WERI-Rb-1 (cell line): Measurements from ENCODE around the gene SLC41A3.

ENCODE experiments used
- DNase-seq: peaks from one replicate; pipeline ENCODE4 v3.0.0-alpha.2; 2020
- H3K27ac ChIP-seq: fragments of 250-450 bp; sonication (Bioruptor Pico); 2 replicates; pipeline ENCODE4 v1.5.1; 2020; ENCODE audit warnings: mild to moderate bottlenecking, moderate library complexity
- H3K27me3 ChIP-seq: fragments of 250-450 bp; sonication (Bioruptor Pico); 2 replicates; pipeline ENCODE4 v1.5.1; 2021; ENCODE audit warnings: mild to moderate bottlenecking, low read depth, moderate library complexity; ENCODE audit not compliant: insufficient read depth, severe bottlenecking
- H3K36me3 ChIP-seq: fragments of 250-450 bp; sonication (Bioruptor Pico); 2 replicates; pipeline ENCODE4 v1.5.1; 2020; ENCODE audit warnings: mild to moderate bottlenecking, moderate library complexity
- H3K4me3 ChIP-seq: 2 replicates; pipeline ENCODE4 v1.5.1; 2011; ENCODE audit warnings: low read depth, mild to moderate bottlenecking, control low read depth, low read length
- H3K9me3 ChIP-seq: fragments of 250-450 bp; sonication (Bioruptor Pico); 2 replicates; pipeline ENCODE4 v1.5.1; 2021; ENCODE audit warnings: mild to moderate bottlenecking, moderate library complexity; ENCODE audit not compliant: severe bottlenecking
- CTCF ChIP-seq: IDR thresholded peaks from 2 replicates; pipeline ENCODE4 v1.5.1; 2011; ENCODE audit warnings: low read depth, mild to moderate bottlenecking, control low read depth, inconsistent platforms, low read length

Gene SLC41A3

GRCh38 chr3:126083913-126084767, at the start of gene SLC41A3:
Gene SLC41A3 (minus strand): TSS chr3:126084124. CDS start chr3:126068219, 15,905 bp downstream.
- peak; percentile 65 for TF ChIP-seq CTCF
- Histone ChIP-seq H3K27me3 (no peaks in the 10 kb centered on the region), H3K36me3 (no peaks in the 10 kb centered on the region; the same call in 1 of the 2 replicates), H3K27ac (peak within 1 kb of the TSS; percentile 84), H3K4me3 (peak within 1 kb of the TSS; percentile 78), H3K9me3 (peaks cover 4% of the 10 kb centered on the region)
- DNase-seq, result peak; percentile 94

- Histone ChIP-seq H3K9me3 (no peaks in the 10 kb centered on the region), H3K27me3 (no peaks in the 10 kb centered on the region), H3K36me3 (no peaks in the 10 kb centered on the region), H3K4me3 (no peak overlapping the region), H3K27ac (no peak overlapping the region)
- peak; percentile 5 for DNase-seq
- TF ChIP-seq CTCF, result no peak
These were observed 49.7 kb upstream of the SLC41A3 start for GRCh38 chr3:126133606-126134005.

- no peaks in the 10 kb centered on the region for H3K36me3 ChIP-seq
- no peaks in the 10 kb centered on the region for H3K27me3 ChIP-seq
- TF ChIP-seq CTCF, result peak; percentile 55
- no peaks in the 10 kb centered on the region for H3K9me3 ChIP-seq
- H3K27ac ChIP-seq, result no peak overlapping the region
- no peak overlapping the region for H3K4me3 ChIP-seq
- peak; percentile 31 for DNase-seq
These were observed 49.0 kb upstream of the SLC41A3 start for GRCh38 chr3:126132751-126133511.

- H3K9me3 ChIP-seq, result no peaks in the 10 kb centered on the region
- no peak for TF ChIP-seq CTCF
These were observed 48.2 kb upstream of the SLC41A3 start for GRCh38 chr3:126131881-126132750.

GRCh38 chr3:126130981-126131745, 47.2 kb upstream of the SLC41A3 start:
- Histone ChIP-seq H3K27ac (no peak overlapping the region), H3K9me3 (no peaks in the 10 kb centered on the region), H3K36me3 (no peaks in the 10 kb centered on the region), H3K4me3 (no peak overlapping the region), H3K27me3 (no peaks in the 10 kb centered on the region)
- TF ChIP-seq CTCF, result no peak
- peak; percentile 4 for DNase-seq

More at GRCh38 chr3:126131881-126132750, 48.2 kb upstream of the SLC41A3 start:
- Histone ChIP-seq H3K27me3 (no peaks in the 10 kb centered on the region), H3K27ac (no peak overlapping the region), H3K36me3 (no peaks in the 10 kb centered on the region), H3K4me3 (no peak overlapping the region)
- DNase-seq, result peak; percentile 1
